ENCODE data around the gene DYRK3. TPM values are rescaled to one million over a fixed set of nuclear protein-coding genes. Genes with fewer than 3 reads are reported as not detected.

Gene DYRK3
- total and polyA plus RNA-seq, 9 of the 15 experiments (the other 6 are each of a cell fraction or from before 2014, with no cell fraction given), result 4.5 to 33.7 (median 25.7) TPM

GRCh38 chr1:206612129-206612876 lies 23.0 kb upstream of the DYRK3 start, which contains the start of gene EIF2D (continued):
- peak; percentile 98 for TF ChIP-seq RREB1 (CRISPR knock-in tag; IDR thresholded peaks at IDR 0.05)
- TF ChIP-seq NCOA1 (IDR thresholded peaks at IDR 0.05; ENCODE audit: low read depth), result peak; percentile 97
- peak; percentile 57 for TF ChIP-seq DACH1 (IDR thresholded peaks at IDR 0.05; ENCODE audit: partially characterized antibody)
- TF ChIP-seq CHD7 (IDR thresholded peaks at IDR 0.05; ENCODE audit: low read depth, low read length), result no peak
- TF ChIP-seq XRCC4 (IDR thresholded peaks at IDR 0.05; ENCODE audit: extremely low read depth, insufficient read depth, insufficient read length), result no peak
- TF ChIP-seq ZBTB33 (CRISPR knock-in tag; IDR thresholded peaks at IDR 0.05), result peak; percentile 92
- TF ChIP-seq NR2F6 (CRISPR knock-in tag; IDR thresholded peaks at IDR 0.05), result no peak
- TF ChIP-seq KLF10 (CRISPR knock-in tag; IDR thresholded peaks at IDR 0.05), result no peak
